IPS-NIHi7 (cell line): ENCODE results near the gene NOS1AP.

Source experiments
- DNase-seq: peaks from one replicate; pipeline ENCODE4 v3.0.0; 2012; ENCODE audit warnings: mixed read lengths; ENCODE audit errors: extremely low spot score

NOS1AP gene

DNA sequence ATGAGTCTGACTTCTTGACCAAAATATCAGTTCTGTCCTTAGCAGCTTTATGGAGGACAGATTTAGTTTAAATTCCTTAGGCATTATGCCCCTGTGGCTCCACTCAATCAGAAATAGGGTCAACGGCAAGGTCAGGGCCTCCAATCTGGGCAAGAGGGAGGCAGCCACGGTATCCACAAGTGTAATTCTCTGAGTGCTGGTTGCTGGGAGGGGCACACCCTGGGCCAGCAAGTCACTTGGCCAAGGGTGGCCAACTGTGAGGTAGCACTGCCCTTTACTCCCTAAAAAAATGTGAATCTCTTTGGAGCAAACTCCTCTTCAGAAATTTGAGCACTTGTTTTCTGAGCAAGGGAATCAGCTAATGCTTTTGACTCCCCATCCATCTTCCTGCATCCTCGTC lies 294.3 kb downstream of the NOS1AP start:
- no peak for DNase-seq

DNA sequence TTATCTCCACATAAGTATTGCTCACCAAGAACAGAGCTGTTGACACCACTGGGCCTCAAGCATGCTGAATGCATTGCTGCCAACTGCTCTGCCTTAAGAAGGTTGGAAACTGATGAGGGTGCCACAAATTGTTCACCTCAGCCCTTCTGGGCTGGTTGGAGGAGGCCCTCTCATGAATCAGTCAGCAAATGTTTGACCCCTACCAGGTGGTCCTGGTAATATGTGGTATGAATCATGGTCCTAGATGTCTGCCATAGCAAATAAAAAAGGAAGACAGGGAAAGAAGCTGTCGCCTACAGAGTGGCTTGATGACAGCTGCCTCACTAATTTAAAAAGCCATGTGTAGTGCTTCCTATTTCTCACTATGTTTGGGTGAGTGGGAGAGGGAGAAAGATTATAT lies 295.0 kb downstream of the NOS1AP start:
- DNase-seq: no peak

DNA sequence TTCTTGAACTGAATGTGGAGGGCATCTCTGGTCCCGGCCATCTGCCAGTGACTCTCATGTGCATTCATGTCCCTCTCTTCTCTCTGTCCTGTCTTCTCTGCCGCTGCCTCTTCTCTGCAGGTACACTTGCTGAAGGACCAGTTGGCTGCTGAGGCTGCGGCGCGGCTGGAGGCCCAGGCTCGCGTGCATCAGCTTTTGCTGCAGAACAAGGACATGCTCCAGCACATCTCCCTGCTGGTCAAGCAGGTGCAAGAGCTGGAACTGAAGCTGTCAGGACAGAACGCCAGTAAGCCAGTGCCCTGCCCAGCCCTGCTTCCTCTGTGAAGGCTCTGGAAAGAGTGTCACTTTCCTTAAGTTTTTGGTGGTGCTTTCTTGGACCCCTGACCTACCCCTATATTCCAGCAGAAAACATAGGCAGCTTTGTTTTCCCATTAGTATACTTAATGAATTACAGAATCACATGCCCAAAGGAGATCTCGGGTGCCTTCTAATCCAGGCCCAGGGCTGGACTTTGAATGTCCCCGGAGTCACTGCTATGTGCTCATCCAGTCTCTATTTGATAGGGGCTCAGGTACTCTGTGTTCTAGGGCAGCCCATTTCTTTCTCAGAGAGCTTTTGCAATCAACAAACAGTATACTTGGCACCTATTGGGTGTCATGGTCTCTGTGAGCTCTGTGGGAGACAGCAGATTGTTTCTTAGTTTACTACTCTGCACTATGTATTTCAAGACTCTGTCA lies 296.0 kb downstream of the NOS1AP start:
- DNase-seq: no peak

DNA sequence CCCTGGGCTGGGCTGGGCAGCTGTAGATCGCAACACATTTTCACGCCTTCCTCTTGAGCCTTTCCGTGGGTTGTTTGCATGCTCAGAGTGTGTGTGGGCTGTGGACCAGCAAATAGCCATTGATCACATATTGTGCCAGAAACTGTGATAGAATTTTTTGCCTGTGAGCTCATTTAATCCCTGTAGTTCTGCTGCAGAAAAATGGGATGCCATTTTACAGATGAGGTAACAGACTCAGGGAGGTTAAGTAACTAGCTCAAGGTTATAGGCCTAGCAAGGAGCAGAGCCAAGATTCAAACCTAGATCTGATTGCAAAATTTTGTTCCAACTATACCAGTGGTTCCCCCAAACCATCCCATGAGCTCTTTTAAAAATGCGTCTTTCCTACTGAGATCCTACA lies 296.7 kb downstream of the NOS1AP start:
- no peak for DNase-seq

DNA sequence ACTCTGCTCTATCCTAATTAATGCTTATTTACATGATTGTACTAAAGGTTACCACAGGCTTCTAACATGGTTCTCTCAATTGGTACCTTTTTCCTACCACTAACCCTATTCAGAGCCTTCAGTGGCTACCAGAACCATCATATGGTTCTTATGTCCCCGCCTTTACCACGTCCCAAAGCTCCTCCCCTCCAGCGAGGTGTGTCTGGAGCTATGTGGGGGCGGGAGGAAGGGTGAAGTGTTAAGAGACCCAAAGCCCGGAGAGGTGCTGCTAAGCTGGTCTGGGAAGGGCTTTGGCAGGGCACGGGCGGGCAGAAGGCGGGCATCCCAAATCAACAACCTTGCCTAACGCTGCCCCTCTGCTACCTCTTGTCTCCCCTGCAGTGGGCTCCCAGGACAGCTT lies 297.2 kb downstream of the NOS1AP start:
- no peak for DNase-seq

DNA sequence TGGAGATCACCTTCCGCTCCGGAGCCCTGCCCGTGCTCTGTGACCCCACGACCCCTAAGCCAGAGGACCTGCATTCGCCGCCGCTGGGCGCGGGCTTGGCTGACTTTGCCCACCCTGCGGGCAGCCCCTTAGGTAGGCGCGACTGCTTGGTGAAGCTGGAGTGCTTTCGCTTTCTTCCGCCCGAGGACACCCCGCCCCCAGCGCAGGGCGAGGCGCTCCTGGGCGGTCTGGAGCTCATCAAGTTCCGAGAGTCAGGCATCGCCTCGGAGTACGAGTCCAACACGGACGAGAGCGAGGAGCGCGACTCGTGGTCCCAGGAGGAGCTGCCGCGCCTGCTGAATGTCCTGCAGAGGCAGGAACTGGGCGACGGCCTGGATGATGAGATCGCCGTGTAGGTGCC lies 297.6 kb downstream of the NOS1AP start:
- no peak for DNase-seq

DNA sequence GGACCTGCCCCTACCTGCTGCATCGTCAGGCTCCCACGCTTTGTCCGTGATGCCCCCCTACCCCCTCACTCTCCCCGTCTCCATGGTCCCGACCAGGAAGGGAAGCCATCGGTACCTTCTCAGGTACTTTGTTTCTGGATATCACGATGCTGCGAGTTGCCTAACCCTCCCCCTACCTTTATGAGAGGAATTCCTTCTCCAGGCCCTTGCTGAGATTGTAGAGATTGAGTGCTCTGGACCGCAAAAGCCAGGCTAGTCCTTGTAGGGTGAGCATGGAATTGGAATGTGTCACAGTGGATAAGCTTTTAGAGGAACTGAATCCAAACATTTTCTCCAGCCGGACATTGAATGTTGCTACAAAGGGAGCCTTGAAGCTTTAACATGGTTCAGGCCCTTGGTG lies 298.3 kb downstream of the NOS1AP start:
- no peak for DNase-seq

DNA sequence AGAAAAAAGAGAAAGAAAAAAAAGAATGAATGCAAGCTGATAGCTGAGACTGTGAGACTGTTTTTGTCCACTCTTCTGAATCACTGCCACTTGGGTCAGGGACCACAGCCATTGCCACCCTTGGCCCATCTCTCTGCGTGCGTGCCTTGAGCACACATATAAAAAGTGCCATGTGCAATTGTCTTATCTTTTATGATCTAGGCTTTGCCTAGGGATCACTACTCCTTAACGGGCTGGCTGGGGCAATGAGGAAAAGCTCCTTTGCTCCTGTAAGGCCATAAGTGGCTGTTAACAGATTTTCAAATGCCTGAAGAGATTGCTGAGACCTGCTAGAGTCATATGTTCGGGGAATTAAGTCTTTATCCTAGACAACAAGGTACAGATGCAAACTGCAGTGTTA lies 299.0 kb downstream of the NOS1AP start:
- no peak for DNase-seq

DNA sequence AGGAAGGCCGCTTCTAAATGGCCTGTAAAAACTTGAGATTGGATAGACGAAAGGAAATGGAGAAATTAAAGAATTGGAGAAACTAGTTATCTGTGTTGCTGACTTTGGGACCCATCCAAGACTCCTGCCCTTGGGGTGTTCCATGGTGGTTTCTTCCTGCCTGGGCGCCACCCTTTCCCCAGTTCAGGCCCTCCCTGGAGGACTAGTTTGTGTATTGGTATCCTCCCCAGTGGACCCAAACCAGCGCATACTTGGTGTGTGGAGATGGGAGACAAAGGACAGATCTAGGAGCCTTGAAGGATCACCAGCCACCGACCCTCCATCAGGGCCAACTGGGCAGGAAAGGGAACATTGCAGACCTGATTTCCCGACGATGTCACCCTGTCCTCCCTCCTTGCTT lies 300.1 kb downstream of the NOS1AP start:
- DNase-seq: no peak

DNA sequence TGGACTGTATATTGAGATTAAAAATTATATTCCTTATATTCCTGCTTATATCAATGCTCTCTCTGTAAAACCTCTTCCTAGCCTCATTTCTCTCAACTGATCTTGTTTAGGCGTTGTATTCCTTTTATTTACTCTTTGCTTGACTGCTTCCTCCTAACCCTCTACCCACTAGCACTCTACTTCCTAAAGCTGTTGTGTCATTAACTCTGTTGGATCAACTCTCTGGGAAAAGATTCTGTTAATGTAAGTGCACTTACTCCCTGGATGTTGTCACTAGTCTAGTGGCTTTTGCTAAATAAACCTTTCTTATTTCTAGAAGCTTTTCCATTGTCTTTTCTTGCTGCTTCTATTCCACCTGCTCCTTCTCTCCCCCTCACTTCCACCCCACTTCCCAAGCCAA lies 300.7 kb downstream of the NOS1AP start:
- DNase-seq: no peak

DNA sequence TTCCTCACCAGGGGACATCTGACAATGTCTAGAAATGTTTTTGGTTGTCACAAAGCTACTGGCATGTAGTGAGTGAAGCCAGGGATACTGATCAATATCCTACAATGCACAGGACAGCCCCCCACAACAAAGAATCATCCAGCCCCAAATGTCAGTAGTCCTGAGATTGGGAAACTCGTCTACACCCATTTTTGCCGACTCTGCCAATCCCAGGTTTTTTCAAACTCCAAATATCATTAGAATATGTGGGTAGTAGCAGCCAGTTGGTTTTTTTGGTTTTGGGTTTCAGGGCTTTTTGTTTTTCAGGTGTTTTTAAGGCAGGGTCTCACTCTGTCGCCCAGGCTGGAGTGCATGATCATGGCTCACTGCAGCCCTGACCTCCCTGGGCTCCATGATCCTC lies 301.2 kb downstream of the NOS1AP start:
- no peak for DNase-seq

DNA sequence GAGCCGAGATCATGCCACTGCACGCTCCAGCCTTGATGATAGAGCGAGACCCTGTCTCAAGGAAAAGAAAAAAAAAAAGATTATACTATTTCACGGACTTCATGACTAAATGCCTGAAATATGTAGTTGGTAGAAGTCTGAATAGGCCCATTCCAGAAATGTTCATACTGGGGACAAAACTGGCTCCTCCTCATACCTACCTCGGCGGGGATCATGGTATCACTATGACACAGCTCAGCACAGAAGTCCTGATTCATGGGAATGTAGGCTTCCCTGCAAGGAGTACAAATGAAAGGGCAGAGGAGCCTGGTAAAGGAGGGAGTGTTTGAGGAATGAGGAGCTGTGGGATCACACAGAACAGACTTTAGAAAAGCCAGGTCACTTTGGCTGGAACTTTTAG lies 302.1 kb downstream of the NOS1AP start:
- DNase-seq: no peak

DNA sequence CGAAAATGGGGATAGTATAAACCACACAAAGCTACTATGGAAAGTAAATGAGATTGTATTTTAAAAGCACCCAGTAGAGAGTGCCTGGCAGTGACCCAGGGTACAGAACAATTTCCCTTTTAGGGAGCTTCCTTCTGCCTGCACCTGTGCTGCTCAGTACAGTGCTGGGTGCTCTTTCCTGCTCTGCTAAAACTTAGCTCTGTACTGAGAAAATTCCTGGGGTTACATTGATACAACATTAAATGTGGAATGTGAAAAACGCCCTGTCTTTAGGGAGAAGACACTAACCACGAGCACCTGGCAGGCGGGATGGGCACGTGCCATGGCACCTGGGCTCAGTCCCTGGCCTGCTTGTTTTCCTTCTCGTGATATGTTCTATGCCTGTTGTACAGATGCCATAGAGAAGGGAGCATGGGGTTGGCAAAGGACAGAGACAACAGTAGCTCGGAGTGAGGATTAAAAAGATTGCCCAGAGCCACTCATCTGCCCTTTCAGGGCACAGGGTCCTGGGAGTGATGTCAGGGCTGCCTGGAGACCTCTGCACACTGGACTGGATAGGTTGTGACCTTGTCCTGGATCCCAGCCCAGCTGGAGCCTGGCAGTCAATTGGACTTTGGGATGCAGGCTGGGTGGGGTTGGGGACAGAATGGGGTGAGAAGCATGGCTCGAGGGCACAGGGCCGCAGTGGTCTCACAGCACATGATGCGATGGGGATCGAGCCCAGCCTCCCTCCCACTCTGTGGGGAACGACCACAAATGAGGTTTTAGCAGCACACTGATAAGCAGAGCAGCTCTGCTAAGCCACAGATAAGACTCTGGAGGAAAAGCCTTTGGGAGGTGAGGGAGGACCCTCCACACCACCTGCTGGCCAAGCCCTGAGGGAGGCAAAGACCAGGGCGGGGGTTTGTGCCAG lies 302.9 kb downstream of the NOS1AP start:
- DNase-seq: no peak

DNA sequence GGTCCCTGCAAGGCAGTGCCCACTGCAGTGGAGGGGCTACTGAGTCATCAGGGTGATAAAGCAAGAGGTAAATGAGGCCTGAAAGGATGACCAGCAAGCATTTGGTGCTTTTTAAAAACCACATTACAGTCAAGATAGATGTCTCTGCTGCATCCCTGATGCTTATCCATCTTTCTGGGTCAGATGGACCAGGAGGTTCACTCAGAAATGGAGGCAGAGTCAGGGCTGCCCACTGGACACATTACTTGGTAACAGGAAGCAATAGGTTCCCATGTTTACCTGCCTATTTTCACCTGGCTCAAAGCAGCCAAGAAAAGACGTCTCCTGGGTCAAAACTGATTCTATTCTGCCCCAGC lies 303.6 kb downstream of the NOS1AP start:
- DNase-seq: no peak

DNA sequence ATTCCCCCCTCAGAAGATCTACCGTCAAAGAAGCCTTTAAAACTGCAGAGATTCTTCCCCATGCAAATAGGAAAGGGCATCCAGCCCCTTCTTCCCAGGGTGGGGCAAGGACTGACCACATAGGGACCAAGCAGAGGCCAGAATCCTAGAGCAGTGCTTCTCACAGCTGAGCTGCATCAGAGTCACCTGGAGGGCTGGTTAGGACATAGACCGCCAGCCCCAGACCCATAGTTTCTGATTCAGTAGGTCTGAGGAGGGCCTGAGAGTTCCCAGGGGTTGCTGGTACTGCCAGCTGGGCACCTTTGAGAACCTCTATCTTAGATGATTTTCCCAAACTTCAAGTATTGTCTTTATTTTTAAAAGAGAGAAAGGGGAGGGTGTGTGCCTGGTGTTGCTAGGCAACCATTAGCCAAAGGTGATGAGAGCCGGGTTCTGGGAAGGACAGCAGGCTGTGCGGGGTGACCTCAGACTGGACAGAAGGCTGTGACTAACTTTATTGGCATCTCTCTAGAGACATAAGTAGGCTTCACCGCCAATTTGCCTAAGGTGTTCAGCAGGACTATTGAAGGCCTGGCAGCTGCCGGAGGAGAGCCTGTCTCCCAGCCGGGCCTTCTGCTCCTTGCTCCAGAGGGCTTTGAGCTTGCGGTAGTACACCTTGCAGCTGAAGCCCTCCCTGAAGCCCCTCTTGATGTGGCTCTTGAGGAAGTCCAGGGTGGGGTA lies 304.2 kb downstream of the NOS1AP start:
- no peak for DNase-seq

DNA sequence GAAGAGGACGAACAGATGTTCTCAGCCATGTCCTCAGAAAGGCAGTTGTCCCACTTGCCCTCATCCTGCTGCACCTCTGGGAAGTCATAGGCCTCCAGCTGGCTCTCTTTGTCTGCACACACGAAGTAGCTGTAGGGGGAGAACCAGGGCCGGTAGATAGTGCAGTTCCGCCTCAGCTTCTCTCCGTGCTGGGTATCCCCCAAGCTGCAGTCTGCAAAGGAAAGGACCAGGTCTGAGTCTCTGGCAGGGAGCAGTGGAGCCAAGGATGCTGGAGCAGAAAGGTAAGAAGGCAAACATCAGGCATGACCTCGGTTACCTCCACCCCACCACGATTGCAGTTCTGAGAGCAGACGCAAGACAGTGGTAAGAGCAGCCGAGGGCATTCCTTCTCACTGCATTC lies 304.9 kb downstream of the NOS1AP start:
- DNase-seq: no peak

DNA sequence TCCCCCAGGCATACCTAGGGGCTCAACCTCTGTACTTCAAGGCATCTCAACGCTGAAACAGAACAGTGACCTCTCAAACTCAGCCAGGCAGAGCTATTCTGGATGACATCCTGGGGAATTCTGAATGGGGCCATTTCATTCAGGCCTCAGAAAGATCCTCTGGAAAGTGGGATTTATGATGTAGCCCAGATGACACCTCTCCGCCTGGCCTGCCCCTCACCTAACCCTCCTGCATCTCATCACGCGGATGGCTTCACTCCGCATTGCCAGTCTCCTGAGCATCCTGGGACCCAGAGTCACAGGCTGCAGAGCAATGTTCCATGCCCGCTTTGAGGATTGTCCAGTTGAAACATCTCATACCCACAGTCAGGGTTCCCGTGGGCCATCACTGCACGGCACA lies 306.0 kb downstream of the NOS1AP start:
- no peak for DNase-seq

DNA sequence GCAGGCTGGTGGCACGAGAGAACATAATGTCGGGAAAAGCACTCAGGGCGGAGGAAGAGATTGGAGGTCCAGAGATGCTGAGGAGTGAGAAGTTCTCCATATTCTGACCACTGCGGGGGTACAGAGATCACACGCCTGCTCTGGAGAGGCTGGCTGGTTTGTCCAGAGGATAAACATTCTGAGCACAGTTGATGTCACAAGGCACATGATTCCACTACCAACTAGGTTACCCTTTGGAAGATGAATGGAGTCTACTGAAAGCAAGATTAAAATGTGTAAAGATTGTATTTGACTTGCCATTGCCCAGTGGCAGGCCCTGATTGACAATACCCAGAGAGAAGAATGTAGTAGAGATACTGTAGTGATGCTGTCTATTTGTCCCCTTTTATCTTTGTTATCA lies 307.2 kb downstream of the NOS1AP start, which contains the start of gene SPATA46:
Gene SPATA46 (minus strand): TSS at position 164 of the 400 bp plus-strand sequence. CDS start 64 bp downstream, at position 100.
- no peak for DNase-seq

DNA sequence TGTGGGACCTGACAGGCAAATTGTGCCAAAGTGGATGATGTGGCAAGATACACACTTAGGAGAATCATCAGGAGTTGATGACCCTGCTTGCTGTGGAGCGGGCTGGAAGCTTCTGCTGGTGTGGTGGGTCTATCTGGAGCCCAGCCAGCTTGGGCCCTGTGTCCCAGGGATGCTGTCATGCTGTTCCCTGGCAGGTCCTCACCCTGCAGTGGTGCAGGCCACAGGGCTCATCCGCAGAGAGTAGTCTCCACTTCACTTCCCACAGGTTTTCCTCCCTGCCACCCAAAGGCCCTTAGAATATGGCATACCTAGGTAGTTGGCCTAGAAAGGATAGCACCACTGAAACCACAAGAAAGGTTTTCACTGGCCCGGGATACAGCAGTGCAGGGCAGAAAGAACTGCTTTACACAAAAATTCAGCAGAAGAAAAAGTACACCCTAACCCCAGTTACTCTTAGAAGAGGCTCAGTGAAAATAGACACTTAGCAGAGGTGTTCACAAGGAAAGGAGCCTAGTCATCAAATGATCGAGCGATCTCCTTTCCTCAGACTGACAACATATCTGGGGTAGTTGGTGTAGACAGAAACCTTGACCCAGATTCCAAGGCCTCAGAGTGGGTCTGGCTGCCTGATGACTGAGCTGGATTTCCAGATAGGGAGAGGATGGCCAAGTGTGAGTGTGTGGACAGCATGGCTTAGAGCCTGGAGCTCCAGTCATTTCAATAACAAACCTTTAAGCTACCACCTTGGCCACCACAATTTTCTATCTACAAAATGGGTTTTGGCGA lies 310.8 kb downstream of the NOS1AP start:
- DNase-seq: no peak

DNA sequence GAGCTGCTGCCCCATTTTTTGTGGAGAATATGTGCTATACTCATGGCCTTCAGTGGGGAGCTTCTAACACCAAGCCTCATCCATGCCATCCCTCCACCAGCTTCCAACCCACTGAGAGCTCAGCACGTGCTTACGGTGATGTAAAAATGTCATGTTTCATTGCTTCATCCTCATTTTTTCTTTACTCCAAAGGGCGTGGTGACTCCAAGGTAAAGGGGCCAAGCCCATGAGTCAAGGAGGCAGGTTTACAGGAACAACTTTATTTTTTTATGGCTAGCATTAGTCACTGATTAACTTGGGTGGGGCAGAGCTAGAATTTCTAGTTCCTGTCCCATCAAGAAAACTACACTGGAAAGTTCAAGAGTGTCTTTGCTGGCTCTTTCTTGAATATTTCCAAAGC lies 311.9 kb downstream of the NOS1AP start, which contains the start of gene C1orf226:
Gene C1orf226 (plus strand): TSS at position 346 of the 400 bp plus-strand sequence. CDS start 174 bp downstream, outside the sequence.
- no peak for DNase-seq

DNA sequence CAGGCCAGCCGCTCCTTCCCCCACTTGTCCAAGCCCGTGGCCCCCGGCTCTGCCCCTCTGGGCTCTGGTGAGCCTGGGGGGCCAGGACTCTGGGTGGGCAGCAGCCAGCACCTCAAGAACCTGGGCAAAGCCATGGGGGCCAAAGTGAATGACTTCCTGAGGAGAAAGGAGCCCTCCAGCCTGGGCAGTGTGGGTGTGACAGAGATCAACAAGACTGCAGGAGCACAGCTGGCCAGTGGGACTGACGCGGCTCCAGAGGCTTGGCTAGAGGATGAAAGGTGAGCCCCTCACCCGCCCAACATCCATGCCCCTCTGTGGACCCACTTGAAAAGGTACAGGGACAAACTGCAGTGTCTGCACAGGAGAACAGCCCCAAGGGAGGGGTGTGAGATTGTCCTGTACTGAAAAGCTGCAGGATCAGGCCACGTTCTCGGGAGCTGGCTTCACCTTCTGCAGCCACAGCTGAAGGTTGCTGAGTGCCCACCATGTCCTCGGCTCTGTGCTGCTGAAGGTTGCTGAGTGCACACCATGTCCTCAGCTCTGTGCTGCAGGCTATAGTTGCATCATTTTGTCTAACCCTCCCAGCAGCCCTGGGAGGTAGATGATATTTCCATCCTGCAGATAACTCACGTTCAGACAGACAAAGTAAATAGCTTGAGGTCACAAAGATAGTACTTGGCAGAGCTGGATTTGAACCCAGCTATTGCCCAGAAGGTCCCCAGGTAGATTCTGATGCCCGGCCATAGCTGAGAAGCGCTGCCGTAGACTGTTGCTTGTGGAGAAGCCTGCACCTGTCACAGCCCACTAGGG lies 312.7 kb downstream of the NOS1AP start:
- DNase-seq: no peak
